CD4-positive, alpha-beta T cell treated with Interleukin-1 beta for 1 hour (primary cell): ENCODE measurements around the gene GPR22.
A peak's percentile ranks its signal among the peaks of the same experiment; 100 is the strongest.

ENCODE experiments used
- DNase-seq, 2 donors: peaks; one replicate each; pipeline ENCODE4 v3.0.0-alpha.2; 2020 to 2022

The GPR22 gene

GRCh38 chr7:107480932-107481331 lies 11.1 kb downstream of the GPR22 start:
- DNase-seq = no peak

DNA sequence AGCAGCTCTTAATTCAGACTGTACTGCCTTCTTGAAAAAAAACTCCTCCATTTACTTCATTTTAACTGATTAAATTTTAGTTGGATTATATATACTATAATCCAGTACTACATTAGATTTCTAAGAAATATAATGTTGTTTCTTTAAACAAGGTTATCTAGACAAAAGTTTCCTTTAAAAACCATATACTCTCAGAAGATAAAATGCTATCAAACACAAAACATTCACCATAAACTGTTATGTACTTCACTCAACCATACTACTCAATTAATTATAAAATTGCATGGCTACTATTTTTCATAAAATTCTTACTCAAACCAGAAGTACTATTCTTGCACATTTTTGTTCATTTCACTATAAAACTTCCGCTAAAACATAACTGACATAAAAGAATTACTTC lies 12.7 kb downstream of the GPR22 start:
- no peak for DNase-seq

GRCh38 chr7:107486041-107486440 lies 16.2 kb downstream of the GPR22 start:
- DNase-seq = no peak

DNA sequence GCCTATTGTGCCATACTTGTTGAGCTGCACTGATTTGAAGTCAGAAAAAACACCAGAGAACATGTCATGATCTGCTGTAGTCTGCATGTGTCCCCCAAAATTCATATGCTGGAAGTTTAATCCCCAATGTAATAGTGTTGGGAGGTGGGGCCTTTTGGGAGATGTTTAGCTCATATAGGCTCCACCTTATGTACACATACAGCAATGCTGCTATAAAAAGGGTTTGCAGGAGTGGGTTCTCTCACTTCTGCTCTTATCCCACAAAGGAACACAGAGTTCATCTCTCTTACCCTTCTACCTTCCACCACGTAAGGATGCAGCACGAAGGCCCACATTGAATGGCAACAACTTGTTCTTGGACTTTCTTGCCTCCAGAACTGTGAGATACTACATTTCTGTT lies 23.0 kb downstream of the GPR22 start:
- no peak for DNase-seq

DNA sequence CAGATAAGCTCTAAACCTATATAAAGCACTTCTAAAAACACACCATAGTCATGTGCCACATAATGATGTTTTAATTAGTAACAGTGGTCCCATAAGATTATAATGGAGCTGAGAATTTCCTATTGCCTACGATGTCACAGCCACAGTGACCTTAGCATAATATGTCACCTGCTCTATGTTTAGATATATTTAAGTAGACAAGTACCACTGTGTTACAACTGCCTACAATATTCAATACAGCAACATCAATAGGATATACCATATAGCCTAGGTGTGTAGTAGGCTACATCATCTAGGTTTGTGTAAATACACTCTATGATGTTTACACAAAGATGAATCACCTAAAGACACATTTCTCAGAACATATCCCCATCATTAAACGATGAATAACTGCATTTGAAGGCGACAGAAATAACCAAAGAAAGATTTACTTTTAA lies 24.5 kb downstream of the GPR22 start:
- DNase-seq = no peak

DNA sequence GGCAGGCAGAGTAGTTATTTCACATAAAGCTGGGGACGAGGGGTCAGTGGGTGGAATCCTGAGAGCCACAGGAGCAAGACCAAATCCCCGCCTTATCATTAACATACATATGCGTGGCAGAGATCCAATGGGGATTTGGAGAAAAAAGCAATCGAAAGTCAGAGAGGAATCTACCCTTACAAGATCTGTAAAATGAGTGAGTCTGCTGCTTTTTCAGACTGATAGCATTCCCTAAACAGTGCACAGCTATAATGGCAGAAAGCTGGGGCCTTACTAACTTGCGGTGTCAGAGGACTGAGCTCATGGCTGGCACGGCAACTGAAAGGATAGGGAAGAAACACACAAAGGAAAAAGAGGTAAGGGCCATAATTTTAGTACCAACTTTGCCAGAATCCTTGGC lies 25.0 kb downstream of the GPR22 start:
- DNase-seq = no peak

DNA sequence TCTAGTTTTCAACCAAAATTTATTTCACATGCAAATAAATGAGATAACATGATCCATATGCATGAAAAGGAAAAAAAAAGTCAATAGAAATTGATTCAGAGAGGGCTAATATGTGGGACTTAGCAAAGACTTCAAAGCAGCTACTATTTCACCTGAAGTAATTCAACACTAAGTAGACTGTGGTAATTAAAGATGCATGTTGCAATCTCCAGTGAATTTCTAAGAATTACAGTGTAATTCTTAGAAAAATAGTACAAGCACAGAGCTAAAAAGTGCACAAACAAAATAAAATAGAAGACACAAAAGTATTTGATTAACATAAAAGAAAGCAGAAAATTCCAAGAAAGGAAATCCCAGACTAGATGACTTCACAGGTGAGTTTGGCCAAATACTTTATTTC lies 25.7 kb downstream of the GPR22 start:
- no peak for DNase-seq

DNA sequence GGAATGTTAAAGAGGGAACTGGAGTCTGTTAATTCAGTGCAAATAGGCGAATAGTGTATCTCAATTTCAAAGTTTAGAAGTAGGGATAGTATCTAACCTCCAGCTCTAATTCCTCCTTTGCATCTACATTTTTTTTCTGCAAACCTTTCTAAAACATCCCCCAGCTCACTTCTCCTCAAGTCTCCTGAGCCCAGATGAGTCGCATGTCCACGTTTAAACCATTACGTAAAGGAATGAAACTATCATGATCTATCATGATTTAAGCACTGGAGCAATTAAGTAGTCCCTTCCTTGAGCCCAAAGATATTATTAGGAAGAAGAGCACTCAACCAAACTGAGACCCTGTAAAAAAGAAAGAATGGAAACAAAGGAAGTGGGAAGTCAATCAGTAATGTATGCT lies 29.9 kb downstream of the GPR22 start:
- DNase-seq = no peak

- DNase-seq = peak; percentile 5 to 31
Observed at GRCh38 chr7:107501593-107501992, 31.7 kb downstream of the GPR22 start.

GRCh38 chr7:107502154-107502553 lies 32.3 kb downstream of the GPR22 start:
- DNase-seq = no peak

- no peak for DNase-seq
Observed at GRCh38 chr7:107502797-107503196, 32.9 kb downstream of the GPR22 start.

GRCh38 chr7:107503687-107504086 lies 33.8 kb downstream of the GPR22 start:
- no peak for DNase-seq

GRCh38 chr7:107505362-107505761 lies 35.5 kb downstream of the GPR22 start:
- no peak for DNase-seq

GRCh38 chr7:107505997-107506673 lies 36.3 kb downstream of the GPR22 start:
- no peak for DNase-seq

DNA sequence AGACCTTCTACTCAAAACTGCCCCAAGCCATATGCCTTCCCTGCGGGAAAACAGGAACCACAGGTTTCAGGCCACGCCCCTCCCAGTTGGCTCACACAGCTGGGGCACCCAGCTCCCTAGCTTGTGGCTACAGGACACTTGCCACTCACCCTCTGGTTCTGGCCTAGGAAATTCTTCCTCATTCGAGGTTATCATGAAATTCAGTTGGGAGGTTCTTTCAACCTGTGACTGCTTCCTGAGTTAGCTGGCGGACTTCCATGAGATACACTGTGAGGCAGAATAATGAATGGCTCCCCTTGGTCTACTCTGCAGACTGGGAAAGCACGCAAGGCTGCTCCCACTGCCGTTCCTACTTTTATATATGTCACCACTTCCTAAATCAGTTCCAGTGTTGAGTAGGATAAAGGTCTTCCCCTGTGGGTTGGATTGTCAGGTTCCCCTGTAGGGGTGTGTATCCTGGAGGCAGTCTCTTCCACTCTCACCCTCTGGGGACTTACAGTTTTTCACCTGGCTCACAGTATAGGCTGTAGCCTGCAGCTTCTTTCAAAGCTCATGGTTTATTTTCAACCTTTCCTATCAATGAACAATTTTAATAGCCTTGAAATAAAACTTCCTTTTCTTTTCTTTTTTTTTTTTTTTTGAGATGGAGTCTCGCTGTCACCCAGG lies 37.0 kb downstream of the GPR22 start:
- DNase-seq = no peak
